H1 (cell line): ENCODE data around the gene ACTR1B. TPM values are rescaled to one million over a fixed set of nuclear protein-coding genes. Genes with fewer than 3 reads are reported as not detected.

Source experiments
- CBX8 ChIP-seq: fragments of 300-800, 300-1000 bp; sonication (generic); IDR thresholded peaks from 2 replicates; pipeline ENCODE4 v1.7.1; 2016; ENCODE audit warnings: low read depth, low read length, borderline replicate concordance
- CTBP2 ChIP-seq: IDR thresholded peaks from 2 replicates; pipeline ENCODE4 v1.7.0; 2011; ENCODE audit warnings: borderline replicate concordance, mild to moderate bottlenecking, moderate library complexity, mixed read lengths, low read length; ENCODE audit not compliant: insufficient read depth, insufficient read length
- EP300 ChIP-seq, 2 experiments: IDR thresholded peaks; 1 replicate in 1 of 2; 2 replicates in 1 of 2; pipeline ENCODE4 v1.6.1; 2011 to 2012; ENCODE audit warnings: low read depth in 2 of 2, low read length in 2 of 2, mild to moderate bottlenecking in 2 of 2, borderline replicate concordance in 1 of 2, inconsistent platforms in 1 of 2, moderate library complexity in 1 of 2
- KDM1A ChIP-seq: fragments of 200-600, 300-600 bp; sonication (generic); IDR thresholded peaks from 2 replicates; pipeline ENCODE4 v1.7.1; 2016; ENCODE audit warnings: mild to moderate bottlenecking, low read length, borderline replicate concordance
- PHF8 ChIP-seq: fragments of 200-600 bp; sonication (generic); conservative IDR thresholded peaks from 2 replicates; pipeline ENCODE4 v1.7.1; 2012; ENCODE audit warnings: low read depth, mild to moderate bottlenecking, inconsistent platforms, low read length, moderate library complexity
- RNF2 ChIP-seq: fragments of 200-900, 300-1000 bp; sonication (generic); IDR thresholded peaks from 2 replicates; pipeline ENCODE4 v1.7.1; 2016; ENCODE audit warnings: borderline replicate concordance, low read depth, mild to moderate bottlenecking, antibody characterized with exemption, low read length; ENCODE audit not compliant: poor library complexity, severe bottlenecking; ENCODE audit errors: missing control alignments
- SUZ12 ChIP-seq: fragments of 200-600 bp; sonication (generic); IDR thresholded peaks from 2 replicates; pipeline ENCODE4 v1.6.1; 2012; ENCODE audit warnings: mild to moderate bottlenecking, inconsistent platforms, low read length, moderate library complexity, mixed read lengths
- TEAD4 ChIP-seq: IDR thresholded peaks from 2 replicates; pipeline ENCODE4 v1.6.1; 2012; ENCODE audit warnings: low read depth, low read length, inconsistent platforms, mixed read lengths
- polyA plus RNA-seq, 7 experiments: library from polyadenylated mRNA; depleted of rRNA in 3 of 7; stranded (reverse) in 5 of 7; unstranded in 2 of 7; fragments of >200 nt in 5 of 7; fragments of 200-250 nt in 2 of 7; gene quantifications; 1 replicate in 5 of 7; 2 replicates in 1 of 7; 4 replicates in 1 of 7; pipeline versions ENCODE4 v1.2.1 to v1.2.3, GENCODE V29; 2011 to 2013; ENCODE audit warnings: missing spikeins in 2 of 7, mixed read lengths in 2 of 7
- total RNA-seq: library from RNA; stranded (reverse); fragmentation: NEBNext Ultra II Directional; extraction: Animal tissue kit (Norgen Biotek cat#: 25700); gene quantifications from 2 replicates; pipeline ENCODE4 v1.2.1, GENCODE V29; 2021
- TF ChIP-seq, protein P1 (sequence below): fragments of 300-600 bp; sonication (generic); IDR thresholded peaks from 2 replicates; pipeline ENCODE4 v1.7.1; 2012; ENCODE audit warnings: low read length, moderate library complexity, mild to moderate bottlenecking, inconsistent platforms; ENCODE audit not compliant: insufficient replicate concordance

Gene ACTR1B
- total and polyA plus RNA-seq, 2 of the 8 experiments (the other 6 are each of a cell fraction or from before 2014, with no cell fraction given): 40.7 to 56.0 TPM

GRCh38 chr2:97657986-97658690, 5.7 kb downstream of the ACTR1B start (continued):
- TF ChIP-seq, protein P1, sequence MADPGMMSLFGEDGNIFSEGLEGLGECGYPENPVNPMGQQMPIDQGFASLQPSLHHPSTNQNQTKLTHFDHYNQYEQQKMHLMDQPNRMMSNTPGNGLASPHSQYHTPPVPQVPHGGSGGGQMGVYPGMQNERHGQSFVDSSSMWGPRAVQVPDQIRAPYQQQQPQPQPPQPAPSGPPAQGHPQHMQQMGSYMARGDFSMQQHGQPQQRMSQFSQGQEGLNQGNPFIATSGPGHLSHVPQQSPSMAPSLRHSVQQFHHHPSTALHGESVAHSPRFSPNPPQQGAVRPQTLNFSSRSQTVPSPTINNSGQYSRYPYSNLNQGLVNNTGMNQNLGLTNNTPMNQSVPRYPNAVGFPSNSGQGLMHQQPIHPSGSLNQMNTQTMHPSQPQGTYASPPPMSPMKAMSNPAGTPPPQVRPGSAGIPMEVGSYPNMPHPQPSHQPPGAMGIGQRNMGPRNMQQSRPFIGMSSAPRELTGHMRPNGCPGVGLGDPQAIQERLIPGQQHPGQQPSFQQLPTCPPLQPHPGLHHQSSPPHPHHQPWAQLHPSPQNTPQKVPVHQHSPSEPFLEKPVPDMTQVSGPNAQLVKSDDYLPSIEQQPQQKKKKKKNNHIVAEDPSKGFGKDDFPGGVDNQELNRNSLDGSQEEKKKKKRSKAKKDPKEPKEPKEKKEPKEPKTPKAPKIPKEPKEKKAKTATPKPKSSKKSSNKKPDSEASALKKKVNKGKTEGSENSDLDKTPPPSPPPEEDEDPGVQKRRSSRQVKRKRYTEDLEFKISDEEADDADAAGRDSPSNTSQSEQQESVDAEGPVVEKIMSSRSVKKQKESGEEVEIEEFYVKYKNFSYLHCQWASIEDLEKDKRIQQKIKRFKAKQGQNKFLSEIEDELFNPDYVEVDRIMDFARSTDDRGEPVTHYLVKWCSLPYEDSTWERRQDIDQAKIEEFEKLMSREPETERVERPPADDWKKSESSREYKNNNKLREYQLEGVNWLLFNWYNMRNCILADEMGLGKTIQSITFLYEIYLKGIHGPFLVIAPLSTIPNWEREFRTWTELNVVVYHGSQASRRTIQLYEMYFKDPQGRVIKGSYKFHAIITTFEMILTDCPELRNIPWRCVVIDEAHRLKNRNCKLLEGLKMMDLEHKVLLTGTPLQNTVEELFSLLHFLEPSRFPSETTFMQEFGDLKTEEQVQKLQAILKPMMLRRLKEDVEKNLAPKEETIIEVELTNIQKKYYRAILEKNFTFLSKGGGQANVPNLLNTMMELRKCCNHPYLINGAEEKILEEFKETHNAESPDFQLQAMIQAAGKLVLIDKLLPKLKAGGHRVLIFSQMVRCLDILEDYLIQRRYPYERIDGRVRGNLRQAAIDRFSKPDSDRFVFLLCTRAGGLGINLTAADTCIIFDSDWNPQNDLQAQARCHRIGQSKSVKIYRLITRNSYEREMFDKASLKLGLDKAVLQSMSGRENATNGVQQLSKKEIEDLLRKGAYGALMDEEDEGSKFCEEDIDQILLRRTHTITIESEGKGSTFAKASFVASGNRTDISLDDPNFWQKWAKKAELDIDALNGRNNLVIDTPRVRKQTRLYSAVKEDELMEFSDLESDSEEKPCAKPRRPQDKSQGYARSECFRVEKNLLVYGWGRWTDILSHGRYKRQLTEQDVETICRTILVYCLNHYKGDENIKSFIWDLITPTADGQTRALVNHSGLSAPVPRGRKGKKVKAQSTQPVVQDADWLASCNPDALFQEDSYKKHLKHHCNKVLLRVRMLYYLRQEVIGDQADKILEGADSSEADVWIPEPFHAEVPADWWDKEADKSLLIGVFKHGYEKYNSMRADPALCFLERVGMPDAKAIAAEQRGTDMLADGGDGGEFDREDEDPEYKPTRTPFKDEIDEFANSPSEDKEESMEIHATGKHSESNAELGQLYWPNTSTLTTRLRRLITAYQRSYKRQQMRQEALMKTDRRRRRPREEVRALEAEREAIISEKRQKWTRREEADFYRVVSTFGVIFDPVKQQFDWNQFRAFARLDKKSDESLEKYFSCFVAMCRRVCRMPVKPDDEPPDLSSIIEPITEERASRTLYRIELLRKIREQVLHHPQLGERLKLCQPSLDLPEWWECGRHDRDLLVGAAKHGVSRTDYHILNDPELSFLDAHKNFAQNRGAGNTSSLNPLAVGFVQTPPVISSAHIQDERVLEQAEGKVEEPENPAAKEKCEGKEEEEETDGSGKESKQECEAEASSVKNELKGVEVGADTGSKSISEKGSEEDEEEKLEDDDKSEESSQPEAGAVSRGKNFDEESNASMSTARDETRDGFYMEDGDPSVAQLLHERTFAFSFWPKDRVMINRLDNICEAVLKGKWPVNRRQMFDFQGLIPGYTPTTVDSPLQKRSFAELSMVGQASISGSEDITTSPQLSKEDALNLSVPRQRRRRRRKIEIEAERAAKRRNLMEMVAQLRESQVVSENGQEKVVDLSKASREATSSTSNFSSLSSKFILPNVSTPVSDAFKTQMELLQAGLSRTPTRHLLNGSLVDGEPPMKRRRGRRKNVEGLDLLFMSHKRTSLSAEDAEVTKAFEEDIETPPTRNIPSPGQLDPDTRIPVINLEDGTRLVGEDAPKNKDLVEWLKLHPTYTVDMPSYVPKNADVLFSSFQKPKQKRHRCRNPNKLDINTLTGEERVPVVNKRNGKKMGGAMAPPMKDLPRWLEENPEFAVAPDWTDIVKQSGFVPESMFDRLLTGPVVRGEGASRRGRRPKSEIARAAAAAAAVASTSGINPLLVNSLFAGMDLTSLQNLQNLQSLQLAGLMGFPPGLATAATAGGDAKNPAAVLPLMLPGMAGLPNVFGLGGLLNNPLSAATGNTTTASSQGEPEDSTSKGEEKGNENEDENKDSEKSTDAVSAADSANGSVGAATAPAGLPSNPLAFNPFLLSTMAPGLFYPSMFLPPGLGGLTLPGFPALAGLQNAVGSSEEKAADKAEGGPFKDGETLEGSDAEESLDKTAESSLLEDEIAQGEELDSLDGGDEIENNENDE: no peak
- TF ChIP-seq KDM1A (no peak), CTBP2 (no peak), CBX8 (no peak), RNF2 (no peak), SUZ12 (no peak), EP300 (IDR thresholded peaks at IDR 0.05; ENCODE audit: borderline replicate concordance in 1 of 2, low read depth in 2 of 2, low read length in 2 of 2) (no peak), PHF8 (no peak), TEAD4 (no peak)
